Ishikawa (cell line): ENCODE measurements around the gene AATK.

Source experiments
- EGR1 ChIP-seq: IDR thresholded peaks from 2 replicates; pipeline ENCODE4 v1.6.1; 2012
- EP300 ChIP-seq: IDR thresholded peaks from 2 replicates; pipeline ENCODE4 v1.6.1; 2012; ENCODE audit warnings: borderline replicate concordance
- NFIC ChIP-seq: IDR thresholded peaks from 2 replicates; pipeline ENCODE4 v1.6.1; 2012
- RAD21 ChIP-seq: IDR thresholded peaks from 2 replicates; pipeline ENCODE4 v1.6.1; 2012; ENCODE audit warnings: low read depth
- YY1 ChIP-seq: IDR thresholded peaks from 2 replicates; pipeline ENCODE4 v1.6.1; 2012; ENCODE audit warnings: low read depth

GRCh38 chr17:81197409-81197795, 31.4 kb upstream of the AATK start:
- TF ChIP-seq RAD21 (no peak), YY1 (no peak), EP300 (no peak), NFIC (no peak), EGR1 (no peak)
